ENCODE data around the gene FTCD.

Gene FTCD

GRCh38 chr21:46138383-46138970 is 16.9 kb downstream of the FTCD start:
- no peak overlapping the region for H2AK5ac ChIP-seq (ENCODE audit: low read length)
- H3K79me1 ChIP-seq (ENCODE audit: low read length) = no peaks in the 10 kb centered on the region
- no peak overlapping the region for H4K12ac ChIP-seq (ENCODE audit: low read depth, low read length)
- no peak overlapping the region for H4K8ac ChIP-seq (ENCODE audit: low read depth, low read length)
- no peaks in the 10 kb centered on the region for H3K36me3 ChIP-seq (ENCODE audit: control insufficient read depth in 1 of 2, insufficient read depth in 2 of 2, low read length in 2 of 2)
- no peak overlapping the region for H2BK120ac ChIP-seq (ENCODE audit: insufficient read depth, low read length, poor library complexity)
- H3K27me3 ChIP-seq (ENCODE audit: insufficient read depth, low read length) = no peaks in the 10 kb centered on the region
- H3K4ac ChIP-seq (ENCODE audit: low read depth, low read length) = no peak overlapping the region
- H3K4me2 ChIP-seq (ENCODE audit: low read length) = no peak overlapping the region
- no peak overlapping the region for H2AFZ ChIP-seq (ENCODE audit: insufficient read depth, low read length, poor library complexity)
- no peak for DNase-seq
- H3K23ac ChIP-seq (ENCODE audit: low read length) = no peak overlapping the region
- no peak overlapping the region for H2BK12ac ChIP-seq (ENCODE audit: low read length)
- H2BK5ac ChIP-seq (ENCODE audit: low read depth, low read length, poor library complexity) = no peak overlapping the region
- H3K9ac ChIP-seq (ENCODE audit: low read length) = no peak overlapping the region
- no peak overlapping the region for H3K27ac ChIP-seq (ENCODE audit: low read depth, low read length)
- H3K14ac ChIP-seq (ENCODE audit: low read length) = no peak overlapping the region
- H4K91ac ChIP-seq (ENCODE audit: low read depth, low read length) = no peak overlapping the region
- H3K9me3 ChIP-seq (ENCODE audit: insufficient read depth, low read depth, low read length) = peaks cover 7% of the 10 kb centered on the region
- no peaks in the 10 kb centered on the region for H3K4me1 ChIP-seq (ENCODE audit: control insufficient read depth in 1 of 2, insufficient read depth in 2 of 2, low read length in 2 of 2)
- H3K18ac ChIP-seq (ENCODE audit: low read length) = no peak overlapping the region
- no CpG with 5 or more reads among the region's 28 CpGs for WGBS (ENCODE audit: extremely low coverage, insufficient coverage, insufficient read length)
- H3K4me3 ChIP-seq (ENCODE audit: low read depth, low read length) = no peak overlapping the region
- no peaks in the 10 kb centered on the region for H3K79me2 ChIP-seq (ENCODE audit: control insufficient read depth, insufficient read depth, low read length, poor library complexity)

- H4K8ac ChIP-seq (ENCODE audit: low read depth, low read length) = no peak overlapping the region
- no peaks in the 10 kb centered on the region for H3K27me3 ChIP-seq (ENCODE audit: insufficient read depth, low read length)
- H3K4ac ChIP-seq (ENCODE audit: low read depth, low read length) = no peak overlapping the region
- no peak overlapping the region for H3K4me2 ChIP-seq (ENCODE audit: low read length)
- H4K91ac ChIP-seq (ENCODE audit: low read depth, low read length) = no peak overlapping the region
- WGBS (ENCODE audit: extremely low coverage, insufficient coverage, insufficient read length) = no CpG with 5 or more reads among the region's 7 CpGs
- no peak overlapping the region for H2AK5ac ChIP-seq (ENCODE audit: low read length)
- no peak overlapping the region for H3K14ac ChIP-seq (ENCODE audit: low read length)
- H3K4me3 ChIP-seq (ENCODE audit: low read depth, low read length) = no peak overlapping the region
- no peak overlapping the region for H2BK120ac ChIP-seq (ENCODE audit: insufficient read depth, low read length, poor library complexity)
- H4K12ac ChIP-seq (ENCODE audit: low read depth, low read length) = no peak overlapping the region
- H2AFZ ChIP-seq (ENCODE audit: insufficient read depth, low read length, poor library complexity) = no peak overlapping the region
- no peaks in the 10 kb centered on the region for H3K4me1 ChIP-seq (ENCODE audit: control insufficient read depth in 1 of 2, insufficient read depth in 2 of 2, low read length in 2 of 2)
- no peaks in the 10 kb centered on the region for H3K79me2 ChIP-seq (ENCODE audit: control insufficient read depth, insufficient read depth, low read length, poor library complexity)
- H3K9me3 ChIP-seq (ENCODE audit: insufficient read depth, low read depth, low read length) = peaks cover 7% of the 10 kb centered on the region
- no peak overlapping the region for H3K18ac ChIP-seq (ENCODE audit: low read length)
- no peak overlapping the region for H3K23ac ChIP-seq (ENCODE audit: low read length)
- H2BK5ac ChIP-seq (ENCODE audit: low read depth, low read length, poor library complexity) = no peak overlapping the region
- no peaks in the 10 kb centered on the region for H3K36me3 ChIP-seq (ENCODE audit: control insufficient read depth in 1 of 2, insufficient read depth in 2 of 2, low read length in 2 of 2)
- DNase-seq = no peak
- H2BK12ac ChIP-seq (ENCODE audit: low read length) = no peak overlapping the region
- no peaks in the 10 kb centered on the region for H3K79me1 ChIP-seq (ENCODE audit: low read length)
- no peak overlapping the region for H3K9ac ChIP-seq (ENCODE audit: low read length)
- no peak overlapping the region for H3K27ac ChIP-seq (ENCODE audit: low read depth, low read length)
These were observed 17.5 kb downstream of the FTCD start for GRCh38 chr21:46137908-46138307.

- H3K79me2 ChIP-seq (ENCODE audit: control insufficient read depth, insufficient read depth, low read length, poor library complexity) = no peaks in the 10 kb centered on the region
- H3K14ac ChIP-seq (ENCODE audit: low read length) = no peak overlapping the region
- no peaks in the 10 kb centered on the region for H3K27me3 ChIP-seq (ENCODE audit: insufficient read depth, low read length)
- peaks cover 7% of the 10 kb centered on the region for H3K9me3 ChIP-seq (ENCODE audit: insufficient read depth, low read depth, low read length)
- H3K36me3 ChIP-seq (ENCODE audit: control insufficient read depth in 1 of 2, insufficient read depth in 2 of 2, low read length in 2 of 2) = no peaks in the 10 kb centered on the region
- H3K4me2 ChIP-seq (ENCODE audit: low read length) = no peak overlapping the region
- no peak overlapping the region for H2BK5ac ChIP-seq (ENCODE audit: low read depth, low read length, poor library complexity)
- H3K27ac ChIP-seq (ENCODE audit: low read depth, low read length) = no peak overlapping the region
- no peak overlapping the region for H3K18ac ChIP-seq (ENCODE audit: low read length)
- H4K91ac ChIP-seq (ENCODE audit: low read depth, low read length) = no peak overlapping the region
- no peak overlapping the region for H2AK5ac ChIP-seq (ENCODE audit: low read length)
- WGBS (ENCODE audit: extremely low coverage, insufficient coverage, insufficient read length) = no CpG with 5 or more reads among the region's 22 CpGs
- H2BK12ac ChIP-seq (ENCODE audit: low read length) = no peak overlapping the region
- no peaks in the 10 kb centered on the region for H3K79me1 ChIP-seq (ENCODE audit: low read length)
- no peak overlapping the region for H3K23ac ChIP-seq (ENCODE audit: low read length)
- no peak overlapping the region for H2AFZ ChIP-seq (ENCODE audit: insufficient read depth, low read length, poor library complexity)
- H2BK120ac ChIP-seq (ENCODE audit: insufficient read depth, low read length, poor library complexity) = no peak overlapping the region
- H3K4me3 ChIP-seq (ENCODE audit: low read depth, low read length) = no peak overlapping the region
- no peak overlapping the region for H4K8ac ChIP-seq (ENCODE audit: low read depth, low read length)
- no peaks in the 10 kb centered on the region for H3K4me1 ChIP-seq (ENCODE audit: control insufficient read depth in 1 of 2, insufficient read depth in 2 of 2, low read length in 2 of 2)
- DNase-seq = no peak
- no peak overlapping the region for H3K9ac ChIP-seq (ENCODE audit: low read length)
- no peak overlapping the region for H4K12ac ChIP-seq (ENCODE audit: low read depth, low read length)
- no peak overlapping the region for H3K4ac ChIP-seq (ENCODE audit: low read depth, low read length)
These were observed 18.5 kb downstream of the FTCD start for GRCh38 chr21:46136739-46137349.

- Histone ChIP-seq H3K4me3 (ENCODE audit: low read depth, low read length) (no peak overlapping the region), H3K4me2 (ENCODE audit: low read length) (no peak overlapping the region), H3K27me3 (ENCODE audit: insufficient read depth, low read length) (no peaks in the 10 kb centered on the region), H4K91ac (ENCODE audit: low read depth, low read length) (no peak overlapping the region), H3K79me2 (ENCODE audit: control insufficient read depth, insufficient read depth, low read length, poor library complexity) (no peaks in the 10 kb centered on the region), H3K14ac (ENCODE audit: low read length) (no peak overlapping the region), H2BK120ac (ENCODE audit: insufficient read depth, low read length, poor library complexity) (no peak overlapping the region), H3K9ac (ENCODE audit: low read length) (no peak overlapping the region), H2BK12ac (ENCODE audit: low read length) (no peak overlapping the region), H3K18ac (ENCODE audit: low read length) (no peak overlapping the region), H2AFZ (ENCODE audit: insufficient read depth, low read length, poor library complexity) (no peak overlapping the region), H4K8ac (ENCODE audit: low read depth, low read length) (no peak overlapping the region), H2AK5ac (ENCODE audit: low read length) (no peak overlapping the region), H3K36me3 (ENCODE audit: control insufficient read depth in 1 of 2, insufficient read depth in 2 of 2, low read length in 2 of 2) (no peaks in the 10 kb centered on the region), H3K4ac (ENCODE audit: low read depth, low read length) (no peak overlapping the region), H3K23ac (ENCODE audit: low read length) (no peak overlapping the region), H2BK5ac (ENCODE audit: low read depth, low read length, poor library complexity) (no peak overlapping the region), H3K79me1 (ENCODE audit: low read length) (no peaks in the 10 kb centered on the region), H3K4me1 (ENCODE audit: control insufficient read depth in 1 of 2, insufficient read depth in 2 of 2, low read length in 2 of 2) (no peaks in the 10 kb centered on the region), H3K27ac (ENCODE audit: low read depth, low read length) (no peak overlapping the region), H4K12ac (ENCODE audit: low read depth, low read length) (no peak overlapping the region), H3K9me3 (ENCODE audit: insufficient read depth, low read depth, low read length) (peaks cover 7% of the 10 kb centered on the region)
- DNase-seq = no peak
- no CpG with 5 or more reads among the region's 7 CpGs for WGBS (ENCODE audit: extremely low coverage, insufficient coverage, insufficient read length)
These were observed 19.5 kb downstream of the FTCD start for GRCh38 chr21:46135782-46136395.
